ENCODE data around the gene NRXN3. TPM values are rescaled to one million over a fixed set of nuclear protein-coding genes. Genes with fewer than 3 reads are reported as not detected.
A peak's percentile ranks its signal among the peaks of the same experiment; 100 is the strongest.

NRXN3 gene
- total and polyA plus RNA-seq, 2 donors (not counting 1 experiment from before 2014, with no cell fraction given): 0.83 to 34.6 TPM

- Histone ChIP-seq H4K20me1 (ENCODE audit: control insufficient read depth, extremely low read depth, insufficient read depth, low read length) (no peaks in the 10 kb centered on the region), H3K9me3 (ENCODE audit: control insufficient read depth, insufficient read depth, low read depth, low read length) (no peaks in the 10 kb centered on the region), H3K4me1 (ENCODE audit: control insufficient read depth, extremely low read depth, insufficient read depth, low read length) (peaks cover 3% of the 10 kb centered on the region), H3K79me2 (ENCODE audit: control insufficient read depth, insufficient read depth, low read length) (no peaks in the 10 kb centered on the region), H3K27me3 (ENCODE audit: control insufficient read depth, insufficient read depth, low read length) (no peaks in the 10 kb centered on the region), H3K4me2 (ENCODE audit: extremely low read depth, insufficient read depth, low read length) (no peak overlapping the region), H3K4me3 (replicated peaks in 1 of 4; ENCODE audit: control extremely low read depth in 1 of 4, insufficient read depth in 1 of 4, low read depth in 3 of 4, low read length in 4 of 4) (no peak overlapping the region), H3K36me3 (ENCODE audit: control insufficient read depth, insufficient read depth, low read length) (no peaks in the 10 kb centered on the region), H2AFZ (ENCODE audit: low read length) (no peak overlapping the region), H3K9ac (ENCODE audit: insufficient read depth, low read length) (no peak overlapping the region), H3K27ac (ENCODE audit: insufficient read depth, low read length) (no peak overlapping the region)
- TF ChIP-seq CTCF (conservative IDR thresholded peaks at IDR 0.05 in 1 of 2, IDR thresholded peaks at IDR 0.05 in 1 of 2; ENCODE audit: low read depth in 1 of 2, low read length in 2 of 2): no peak
- no peak for TF ChIP-seq EZH2 (IDR thresholded peaks at IDR 0.05; ENCODE audit: low read length, missing control alignments)
- no peak for DNase-seq (ENCODE audit: low read depth in 2 of 2)
Measured at GRCh38 chr14:79600406-79600805, 1430.2 kb downstream of the NRXN3 start.

GRCh38 chr14:79601579-79601978 is 1431.4 kb downstream of the NRXN3 start:
- no peaks in the 10 kb centered on the region for H3K9me3 ChIP-seq (ENCODE audit: control insufficient read depth, insufficient read depth, low read depth, low read length)
- H3K4me2 ChIP-seq (ENCODE audit: extremely low read depth, insufficient read depth, low read length): no peak overlapping the region
- no peaks in the 10 kb centered on the region for H3K79me2 ChIP-seq (ENCODE audit: control insufficient read depth, insufficient read depth, low read length)
- no peak for TF ChIP-seq CTCF (conservative IDR thresholded peaks at IDR 0.05 in 1 of 2, IDR thresholded peaks at IDR 0.05 in 1 of 2; ENCODE audit: low read depth in 1 of 2, low read length in 2 of 2)
- no peak for TF ChIP-seq EZH2 (IDR thresholded peaks at IDR 0.05; ENCODE audit: low read length, missing control alignments)
- no peak overlapping the region for H2AFZ ChIP-seq (ENCODE audit: low read length)
- no peak overlapping the region for H3K27ac ChIP-seq (ENCODE audit: insufficient read depth, low read length)
- no peaks in the 10 kb centered on the region for H4K20me1 ChIP-seq (ENCODE audit: control insufficient read depth, extremely low read depth, insufficient read depth, low read length)
- H3K4me3 ChIP-seq (replicated peaks in 1 of 4; ENCODE audit: control extremely low read depth in 1 of 4, insufficient read depth in 1 of 4, low read depth in 3 of 4, low read length in 4 of 4): no peak overlapping the region
- no peak overlapping the region for H3K9ac ChIP-seq (ENCODE audit: insufficient read depth, low read length)
- no peaks in the 10 kb centered on the region for H3K36me3 ChIP-seq (ENCODE audit: control insufficient read depth, insufficient read depth, low read length)
- peaks cover 3% of the 10 kb centered on the region for H3K4me1 ChIP-seq (ENCODE audit: control insufficient read depth, extremely low read depth, insufficient read depth, low read length)
- no peak for DNase-seq (ENCODE audit: low read depth in 2 of 2)
- no peaks in the 10 kb centered on the region for H3K27me3 ChIP-seq (ENCODE audit: control insufficient read depth, insufficient read depth, low read length)

- Histone ChIP-seq H4K20me1 (ENCODE audit: control insufficient read depth, extremely low read depth, insufficient read depth, low read length) (no peaks in the 10 kb centered on the region), H3K79me2 (ENCODE audit: control insufficient read depth, insufficient read depth, low read length) (no peaks in the 10 kb centered on the region), H3K36me3 (ENCODE audit: control insufficient read depth, insufficient read depth, low read length) (no peaks in the 10 kb centered on the region), H3K4me1 (ENCODE audit: control insufficient read depth, extremely low read depth, insufficient read depth, low read length) (no peaks in the 10 kb centered on the region), H3K27ac (ENCODE audit: insufficient read depth, low read length) (no peak overlapping the region), H2AFZ (ENCODE audit: low read length) (no peak overlapping the region), H3K9me3 (ENCODE audit: control insufficient read depth, insufficient read depth, low read depth, low read length) (no peaks in the 10 kb centered on the region), H3K27me3 (ENCODE audit: control insufficient read depth, insufficient read depth, low read length) (no peaks in the 10 kb centered on the region), H3K4me2 (ENCODE audit: extremely low read depth, insufficient read depth, low read length) (no peak overlapping the region), H3K4me3 (replicated peaks in 1 of 4; ENCODE audit: control extremely low read depth in 1 of 4, insufficient read depth in 1 of 4, low read depth in 3 of 4, low read length in 4 of 4) (no peak overlapping the region), H3K9ac (ENCODE audit: insufficient read depth, low read length) (no peak overlapping the region)
- TF ChIP-seq CTCF (conservative IDR thresholded peaks at IDR 0.05 in 1 of 2, IDR thresholded peaks at IDR 0.05 in 1 of 2; ENCODE audit: low read depth in 1 of 2, low read length in 2 of 2) (no peak), EZH2 (IDR thresholded peaks at IDR 0.05; ENCODE audit: low read length, missing control alignments) (no peak)
- DNase-seq (ENCODE audit: low read depth in 2 of 2): peak in 1 of 2 donors; percentile 9
Measured at GRCh38 chr14:79602045-79602444, 1431.9 kb downstream of the NRXN3 start.

Data from fibroblast of lung (primary cell).